OCI-LY1 (cell line): ENCODE measurements around the gene SRMS.

Experiments
- H2AFZ ChIP-seq: fragments of 200-600 bp; sonication (generic), shearing (Covaris generic); 2 replicates; pipeline ENCODE4 v1.6.0; 2014; ENCODE audit warnings: antibody characterized with exemption, mild to moderate bottlenecking, low read length
- H3F3A ChIP-seq: fragments of 200-600 bp; sonication (generic), shearing (Covaris generic); 2 replicates; pipeline ENCODE4 v1.6.0; 2014; ENCODE audit warnings: mild to moderate bottlenecking, antibody characterized with exemption, low read length, moderate library complexity; ENCODE audit not compliant: insufficient read depth
- H3K27ac ChIP-seq: fragments of 200-600 bp; sonication (generic); 2 replicates; pipeline ENCODE4 v1.5.1; 2014; ENCODE audit warnings: low read length, mixed run types, mild to moderate bottlenecking, low read depth; ENCODE audit not compliant: poor library complexity, severe bottlenecking
- H3K27me3 ChIP-seq: fragments of 200-600 bp; sonication (generic); 2 replicates; pipeline ENCODE4 v1.6.0; 2014; ENCODE audit warnings: antibody characterized with exemption, mild to moderate bottlenecking, low read length, moderate library complexity; ENCODE audit not compliant: insufficient read depth
- H3K36me3 ChIP-seq: fragments of 200-600 bp; sonication (generic); 2 replicates; pipeline ENCODE4 v1.6.1; 2014; ENCODE audit warnings: mild to moderate bottlenecking, antibody characterized with exemption, low read length, moderate library complexity, mixed read lengths; ENCODE audit not compliant: insufficient read depth
- H3K4me1 ChIP-seq: fragments of 200-600 bp; sonication (generic); 2 replicates; pipeline ENCODE4 v1.5.1; 2014; ENCODE audit warnings: mild to moderate bottlenecking, low read length, moderate library complexity; ENCODE audit not compliant: insufficient read depth, severe bottlenecking
- H3K4me2 ChIP-seq: fragments of 200-600 bp; sonication (generic), shearing (Covaris generic); 2 replicates; pipeline ENCODE4 v1.6.1; 2014; ENCODE audit warnings: low read length
- H3K4me3 ChIP-seq: fragments of 200-600 bp; sonication (generic); 2 replicates; pipeline ENCODE4 v1.5.1; 2014; ENCODE audit warnings: low read length, low read depth, mild to moderate bottlenecking, mixed read lengths; ENCODE audit not compliant: poor library complexity, severe bottlenecking
- H3K79me2 ChIP-seq: fragments of 200-600 bp; shearing (Covaris generic); 2 replicates; pipeline ENCODE4 v1.6.1; 2016; ENCODE audit warnings: mixed run types, low read length, mixed read lengths; ENCODE audit not compliant: insufficient read depth
- H3K9ac ChIP-seq: fragments of 200-600 bp; sonication (generic), shearing (Covaris generic); 2 replicates; pipeline ENCODE4 v1.6.1; 2014; ENCODE audit warnings: mild to moderate bottlenecking, low read length, mixed read lengths
- H3K9me2 ChIP-seq: fragments of 200-600 bp; sonication (generic), shearing (Covaris generic); 2 replicates; pipeline ENCODE4 v1.6.1; 2014; ENCODE audit warnings: low read depth, mild to moderate bottlenecking, low read length, mixed read lengths
- H3K9me3 ChIP-seq: fragments of 200-600 bp; shearing (Covaris generic); 2 replicates; pipeline ENCODE4 v1.6.1; 2014; ENCODE audit warnings: low read length, mixed read lengths
- H4K20me1 ChIP-seq: fragments of 200-600 bp; sonication (generic), shearing (Covaris generic); 2 replicates; pipeline ENCODE4 v1.6.0; 2016; ENCODE audit warnings: mild to moderate bottlenecking, low read length; ENCODE audit not compliant: insufficient read depth
- EZH2 ChIP-seq: fragments of 200-600 bp; sonication (generic), shearing (Covaris generic); IDR thresholded peaks from 2 replicates; pipeline ENCODE4 v1.8.0; 2017; ENCODE audit warnings: borderline replicate concordance, mixed run types, mild to moderate bottlenecking, antibody characterized with exemption, low read length, moderate library complexity, mixed read lengths
- TF ChIP-seq, protein P1 (sequence below): fragments of 200-600 bp; sonication (generic), shearing (Covaris generic); IDR thresholded peaks from 2 replicates; pipeline ENCODE4 v1.5.1; 2017; ENCODE audit warnings: mild to moderate bottlenecking, antibody characterized with exemption, low read length, moderate library complexity, mixed read lengths

SRMS gene

GRCh38 chr20:63529861-63530787 is 17.4 kb downstream of the SRMS start:
- H3K27me3 ChIP-seq, result peaks cover 11% of the 10 kb centered on the region; the same call in 1 of the 2 replicates
- no peak for TF ChIP-seq EZH2
- TF ChIP-seq, protein P1, sequence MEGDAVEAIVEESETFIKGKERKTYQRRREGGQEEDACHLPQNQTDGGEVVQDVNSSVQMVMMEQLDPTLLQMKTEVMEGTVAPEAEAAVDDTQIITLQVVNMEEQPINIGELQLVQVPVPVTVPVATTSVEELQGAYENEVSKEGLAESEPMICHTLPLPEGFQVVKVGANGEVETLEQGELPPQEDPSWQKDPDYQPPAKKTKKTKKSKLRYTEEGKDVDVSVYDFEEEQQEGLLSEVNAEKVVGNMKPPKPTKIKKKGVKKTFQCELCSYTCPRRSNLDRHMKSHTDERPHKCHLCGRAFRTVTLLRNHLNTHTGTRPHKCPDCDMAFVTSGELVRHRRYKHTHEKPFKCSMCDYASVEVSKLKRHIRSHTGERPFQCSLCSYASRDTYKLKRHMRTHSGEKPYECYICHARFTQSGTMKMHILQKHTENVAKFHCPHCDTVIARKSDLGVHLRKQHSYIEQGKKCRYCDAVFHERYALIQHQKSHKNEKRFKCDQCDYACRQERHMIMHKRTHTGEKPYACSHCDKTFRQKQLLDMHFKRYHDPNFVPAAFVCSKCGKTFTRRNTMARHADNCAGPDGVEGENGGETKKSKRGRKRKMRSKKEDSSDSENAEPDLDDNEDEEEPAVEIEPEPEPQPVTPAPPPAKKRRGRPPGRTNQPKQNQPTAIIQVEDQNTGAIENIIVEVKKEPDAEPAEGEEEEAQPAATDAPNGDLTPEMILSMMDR, result no peak

DNA sequence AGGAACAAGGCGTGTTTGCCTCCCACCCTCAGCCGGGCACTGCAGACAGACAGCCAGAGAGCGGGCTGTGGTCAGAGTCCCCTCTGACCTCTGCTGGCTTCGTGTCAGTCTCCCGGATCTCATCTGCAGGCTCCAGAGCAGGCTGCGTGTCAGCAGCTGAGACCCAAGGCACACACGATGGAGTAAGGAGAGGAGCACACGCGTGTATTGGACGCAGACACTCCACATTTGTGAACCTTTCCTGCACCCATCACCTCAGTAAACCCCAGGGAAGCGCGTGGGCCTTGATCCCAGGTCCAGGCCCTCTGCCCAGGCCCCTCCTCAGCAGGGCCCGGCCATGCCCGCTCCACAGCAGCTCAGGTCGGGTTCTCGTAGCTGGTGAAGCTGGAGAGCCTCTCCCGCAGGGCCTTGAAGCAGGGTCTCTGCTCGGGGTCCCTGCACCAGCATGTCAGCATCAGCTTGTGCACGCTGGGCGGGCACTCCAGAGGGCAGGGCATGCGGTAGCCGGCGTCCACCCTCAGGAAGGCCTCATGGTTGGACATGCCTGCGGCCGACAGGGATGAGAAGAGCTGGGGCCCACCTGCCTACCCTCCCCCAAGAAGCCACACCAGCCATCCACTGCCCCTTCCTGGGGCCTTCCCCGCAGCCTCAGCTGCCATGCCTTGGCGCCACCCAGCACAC is 18.2 kb downstream of the SRMS start:
- Histone ChIP-seq H3K4me3 (no peak overlapping the region), H3K4me2 (no peak overlapping the region), H2AFZ (no peak overlapping the region), H3K36me3 (no peaks in the 10 kb centered on the region; the same call in 1 of the 2 replicates), H3K27me3 (peaks cover 6% of the 10 kb centered on the region; the same call in 1 of the 2 replicates), H3F3A (no peaks in the 10 kb centered on the region), H4K20me1 (no peaks in the 10 kb centered on the region), H3K9me3 (no peaks in the 10 kb centered on the region), H3K9me2 (no peaks in the 10 kb centered on the region), H3K27ac (no peak overlapping the region), H3K9ac (no peak overlapping the region), H3K4me1 (no peaks in the 10 kb centered on the region), H3K79me2 (no peaks in the 10 kb centered on the region)
- TF ChIP-seq EZH2, result no peak
- TF ChIP-seq, protein P1, result no peak

More at GRCh38 chr20:63529861-63530787, 17.4 kb downstream of the SRMS start:
- no peak overlapping the region for H2AFZ ChIP-seq
- no peak overlapping the region for H3K27ac ChIP-seq
- no peaks in the 10 kb centered on the region for H3K79me2 ChIP-seq
- H3K4me2 ChIP-seq, result no peak overlapping the region
- no peak overlapping the region for H3K4me3 ChIP-seq
- H3K4me1 ChIP-seq, result no peaks in the 10 kb centered on the region
- H3K9me3 ChIP-seq, result no peaks in the 10 kb centered on the region
- no peaks in the 10 kb centered on the region for H3F3A ChIP-seq
- H3K9me2 ChIP-seq, result no peaks in the 10 kb centered on the region
- no peaks in the 10 kb centered on the region for H3K36me3 ChIP-seq
- H3K9ac ChIP-seq, result no peak overlapping the region
- H4K20me1 ChIP-seq, result no peaks in the 10 kb centered on the region

- Histone ChIP-seq H3K79me2 (no peaks in the 10 kb centered on the region), H3K27me3 (no peaks in the 10 kb centered on the region; the same call in 1 of the 2 replicates), H4K20me1 (no peaks in the 10 kb centered on the region), H3K4me2 (no peak overlapping the region), H3K36me3 (peaks cover 18% of the 10 kb centered on the region), H3K9me2 (no peaks in the 10 kb centered on the region), H3K9ac (no peak overlapping the region), H3F3A (no peaks in the 10 kb centered on the region), H2AFZ (no peak overlapping the region), H3K4me3 (no peak overlapping the region), H3K27ac (no peak overlapping the region), H3K4me1 (no peaks in the 10 kb centered on the region), H3K9me3 (0 out of 2 replicates have a peak, but pooled peaks cover 6% of the 10 kb centered on the region)
- TF ChIP-seq, protein P1, result no peak
- TF ChIP-seq EZH2, result no peak
Measured at GRCh38 chr20:63527184-63527583, 20.4 kb downstream of the SRMS start.
